Prostate gland (tissue), 2 donors: Measurements from ENCODE around the gene TBCEL. TPM values are rescaled to one million over a fixed set of nuclear protein-coding genes. Genes with fewer than 3 reads are reported as not detected.

Source experiments
- DNase-seq: peaks from one replicate; pipeline ENCODE4 v3.0.0-alpha.2; 2019; ENCODE audit warnings: low spot score
- H3K27ac ChIP-seq, 2 donors: fragments of 200-600 bp; sonication (generic); 2 replicates each; pipeline ENCODE4 v1.5.1; 2017 to 2019
- H3K27me3 ChIP-seq: fragments of 200-600 bp; sonication (generic); replicated peaks from 2 replicates; pipeline ENCODE4 v1.5.1; 2019; ENCODE audit not compliant: insufficient read depth
- H3K36me3 ChIP-seq, 2 donors: fragments of 200-600 bp; sonication (generic); 1 replicate in 1 of 2; 2 replicates in 1 of 2; pipeline versions ENCODE4 v1.5.1 to v1.8.1; 2017 to 2019
- H3K4me1 ChIP-seq: fragments of 200-600 bp; sonication (generic); replicated peaks from 2 replicates; pipeline ENCODE4 v1.5.1; 2019
- H3K4me3 ChIP-seq, 2 donors: fragments of 200-600 bp; sonication (generic); 2 replicates each; pipeline ENCODE4 v1.5.1; 2017 to 2019
- H3K9me3 ChIP-seq: fragments of 200-600 bp; sonication (generic); 2 replicates; pipeline ENCODE4 v1.5.1; 2017
- POLR2A ChIP-seq: fragments of 450-650 bp; IDR thresholded peaks from one replicate; pipeline ENCODE4 v1.6.1; 2016; ENCODE audit warnings: antibody characterized with exemption, mild to moderate bottlenecking
- POLR2AphosphoS5 ChIP-seq: sonication (generic); formaldehyde crosslinking; IDR thresholded peaks from one replicate; pipeline ENCODE4 v1.6.1; 2017; ENCODE audit warnings: antibody characterized with exemption
- WGBS: methylation state at CpG from one replicate; pipeline ENCODE4 v1.1.5; 2018; 5-methylcytosine and 5-hydroxymethylcytosine counted together
- intact Hi-C: fragments of 100-400 bp; cut with DNase I; formaldehyde crosslinking; loops from one replicate; pipeline ENCODE4 v1.14.2; 2022
- total RNA-seq, 2 donors: library from RNA; depleted of rRNA; stranded (reverse); fragments of >200 nt; gene quantifications; one replicate each; pipeline ENCODE4 v1.1.0, GENCODE V29; 2016
- TF ChIP-seq, protein P1 (sequence below), 4 experiments: fragments of 200-600 bp in 2 of 4; fragments of 450-650 bp in 2 of 4; sonication (generic) in 2 of 4; IDR thresholded peaks; 1 replicate in 3 of 4; 2 replicates in 1 of 4; pipeline ENCODE4 v1.5.1; 2016 to 2019; ENCODE audit warnings: antibody characterized with exemption in 4 of 4, mild to moderate bottlenecking in 2 of 4, moderate library complexity in 2 of 4

Gene TBCEL
- total RNA-seq, 2 donors from 2014 or later, result 21.9 to 34.4 TPM

DNA sequence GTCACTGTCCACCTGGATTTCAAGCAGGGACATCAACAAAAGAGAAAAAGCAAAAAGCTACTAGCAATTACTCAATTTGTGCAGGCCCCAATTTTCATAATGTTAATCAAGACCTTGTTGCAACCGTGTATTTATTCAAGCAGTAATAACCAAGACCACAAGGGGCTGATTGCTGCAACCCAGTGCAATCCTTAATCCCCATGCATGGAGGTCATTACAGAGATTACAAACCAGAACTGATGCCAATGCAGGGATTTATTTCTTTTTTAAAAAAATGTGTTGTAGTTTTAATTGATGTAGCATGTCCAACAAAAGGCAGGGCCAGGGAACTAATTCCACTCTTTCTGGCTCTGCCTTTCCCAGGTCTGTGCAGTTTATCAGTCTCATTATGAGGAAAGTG lies 95.5 kb downstream of the TBCEL start:
- no peak for DNase-seq
- Histone ChIP-seq H3K27ac (no peak overlapping the region), H3K9me3 (no peaks in the 10 kb centered on the region), H3K27me3 (no peaks in the 10 kb centered on the region), H3K4me1 (no peaks in the 10 kb centered on the region), H3K36me3 (no peaks in the 10 kb centered on the region), H3K4me3 (no peak overlapping the region)
- TF ChIP-seq POLR2AphosphoS5 (no peak), POLR2A (no peak)
- TF ChIP-seq, protein P1, sequence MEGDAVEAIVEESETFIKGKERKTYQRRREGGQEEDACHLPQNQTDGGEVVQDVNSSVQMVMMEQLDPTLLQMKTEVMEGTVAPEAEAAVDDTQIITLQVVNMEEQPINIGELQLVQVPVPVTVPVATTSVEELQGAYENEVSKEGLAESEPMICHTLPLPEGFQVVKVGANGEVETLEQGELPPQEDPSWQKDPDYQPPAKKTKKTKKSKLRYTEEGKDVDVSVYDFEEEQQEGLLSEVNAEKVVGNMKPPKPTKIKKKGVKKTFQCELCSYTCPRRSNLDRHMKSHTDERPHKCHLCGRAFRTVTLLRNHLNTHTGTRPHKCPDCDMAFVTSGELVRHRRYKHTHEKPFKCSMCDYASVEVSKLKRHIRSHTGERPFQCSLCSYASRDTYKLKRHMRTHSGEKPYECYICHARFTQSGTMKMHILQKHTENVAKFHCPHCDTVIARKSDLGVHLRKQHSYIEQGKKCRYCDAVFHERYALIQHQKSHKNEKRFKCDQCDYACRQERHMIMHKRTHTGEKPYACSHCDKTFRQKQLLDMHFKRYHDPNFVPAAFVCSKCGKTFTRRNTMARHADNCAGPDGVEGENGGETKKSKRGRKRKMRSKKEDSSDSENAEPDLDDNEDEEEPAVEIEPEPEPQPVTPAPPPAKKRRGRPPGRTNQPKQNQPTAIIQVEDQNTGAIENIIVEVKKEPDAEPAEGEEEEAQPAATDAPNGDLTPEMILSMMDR (IDR thresholded peaks at IDR 0.05), result no peak
- WGBS, result 88% methylated on average over 1 of the region's 1 CpG
- intact Hi-C loops, result loop anchor here (10.0 kb wide), 2 partner anchors 165 to 435 kb away; no protein-coding TSS in a partner anchor

DNA sequence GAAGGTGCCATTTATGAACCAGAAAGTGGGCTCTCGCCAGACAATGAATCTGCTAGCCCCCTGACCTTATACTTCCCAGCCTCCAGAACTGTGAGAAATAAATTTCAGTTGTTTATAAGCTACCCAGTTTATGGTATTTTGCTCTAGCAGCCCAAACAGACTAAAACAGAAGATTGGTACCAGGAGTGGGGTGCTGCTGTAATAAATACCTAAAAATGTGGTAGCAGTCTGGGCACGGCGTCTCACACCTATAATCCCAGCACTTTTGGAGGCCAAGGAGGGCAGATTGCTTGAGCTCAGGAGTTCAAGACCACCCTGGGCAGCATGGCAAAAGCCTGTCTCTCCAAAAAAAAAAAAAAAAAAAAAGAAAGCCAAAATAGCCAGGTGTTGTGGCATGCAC lies 98.4 kb downstream of the TBCEL start:
- no peaks in the 10 kb centered on the region for H3K4me1 ChIP-seq
- WGBS, result 93% methylated on average over 3 of the region's 3 CpGs
- no peaks in the 10 kb centered on the region for H3K9me3 ChIP-seq
- H3K36me3 ChIP-seq, result no peaks in the 10 kb centered on the region
- TF ChIP-seq POLR2A, result no peak
- TF ChIP-seq, protein P1 (IDR thresholded peaks at IDR 0.05), result no peak
- TF ChIP-seq POLR2AphosphoS5, result no peak
- DNase-seq, result no peak
- no peaks in the 10 kb centered on the region for H3K27me3 ChIP-seq
- intact Hi-C loops, result no loop called here
- no peak overlapping the region for H3K4me3 ChIP-seq
- H3K27ac ChIP-seq, result no peak overlapping the region

DNA sequence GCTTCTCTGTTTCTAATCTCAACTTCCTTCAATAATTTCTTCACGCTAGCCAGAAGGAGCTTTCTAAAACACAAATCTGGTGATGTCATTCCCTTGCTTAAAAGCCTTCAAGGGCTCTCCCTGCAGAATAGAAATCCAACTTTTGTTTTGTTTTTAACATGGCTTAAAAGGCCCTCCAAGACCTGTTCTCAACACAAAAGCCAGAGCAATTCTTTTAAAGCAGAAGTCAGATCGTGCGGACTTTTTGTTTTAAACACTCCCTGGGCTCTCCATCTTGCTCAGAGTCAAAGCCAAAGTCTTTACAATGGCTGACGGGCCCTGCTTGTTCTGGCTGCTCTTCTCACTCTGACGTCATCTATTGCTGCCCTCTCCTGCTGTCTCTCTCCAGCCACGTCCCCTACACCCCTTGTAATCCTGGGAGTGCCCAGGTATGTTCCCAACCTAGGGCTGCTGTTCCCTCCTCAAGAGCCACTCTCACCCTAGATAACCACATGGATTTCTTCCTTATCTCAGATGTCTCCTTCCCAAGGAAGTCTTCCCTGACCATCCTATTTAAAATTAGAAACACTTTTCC lies 99.7 kb downstream of the TBCEL start:
- 82% methylated on average over 6 of the region's 6 CpGs for WGBS
- TF ChIP-seq POLR2AphosphoS5 (no peak), POLR2A (no peak)
- TF ChIP-seq, protein P1 (IDR thresholded peaks at IDR 0.05), result no peak
- intact Hi-C loops, result no loop called here

DNA sequence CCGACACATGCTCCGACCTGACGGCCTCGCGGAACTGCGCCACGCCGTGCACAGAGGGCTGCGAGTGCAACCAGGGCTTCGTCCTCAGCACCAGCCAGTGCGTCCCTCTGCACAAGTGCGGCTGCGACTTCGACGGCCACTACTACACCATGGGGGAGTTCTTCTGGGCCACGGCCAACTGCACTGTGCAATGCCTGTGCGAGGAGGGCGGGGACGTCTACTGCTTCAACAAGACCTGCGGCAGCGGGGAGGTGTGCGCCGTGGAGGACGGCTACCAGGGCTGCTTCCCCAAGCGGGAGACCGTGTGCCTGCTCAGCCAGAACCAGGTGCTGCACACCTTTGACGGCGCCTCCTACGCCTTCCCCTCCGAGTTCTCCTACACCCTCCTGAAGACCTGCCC lies 103.9 kb downstream of the TBCEL start:
- no peaks in the 10 kb centered on the region for H3K27me3 ChIP-seq
- no peak for DNase-seq
- H3K4me3 ChIP-seq, result no peak overlapping the region
- H3K9me3 ChIP-seq, result no peaks in the 10 kb centered on the region
- H3K36me3 ChIP-seq, result no peaks in the 10 kb centered on the region
- TF ChIP-seq POLR2AphosphoS5 (no peak), POLR2A (no peak)
- TF ChIP-seq, protein P1 (IDR thresholded peaks at IDR 0.05), result no peak
- WGBS, result 95% methylated on average over 29 of the region's 30 CpGs
- H3K4me1 ChIP-seq, result no peaks in the 10 kb centered on the region
- H3K27ac ChIP-seq, result no peak overlapping the region
- intact Hi-C loops, result no loop called here

More for the DNA sequence above, 99.7 kb downstream of the TBCEL start:
- H3K4me3 ChIP-seq, result no peak overlapping the region
- H3K27ac ChIP-seq, result no peak overlapping the region
- no peaks in the 10 kb centered on the region for H3K36me3 ChIP-seq
- no peaks in the 10 kb centered on the region for H3K27me3 ChIP-seq
- H3K9me3 ChIP-seq, result no peaks in the 10 kb centered on the region
- H3K4me1 ChIP-seq, result no peaks in the 10 kb centered on the region
- no peak for DNase-seq
